Measurements from ENCODE around the gene CHAT. TPM values are rescaled to one million over a fixed set of nuclear protein-coding genes. Genes with fewer than 3 reads are reported as not detected.

CHAT gene
- total and polyA plus RNA-seq, 2 of the 13 experiments (the other 11 are each of a cell fraction or from before 2014, with no cell fraction given) = not detected

GRCh38 chr10:49688920-49689319 is 75.1 kb downstream of the CHAT start (continued):
- TF ChIP-seq ZBTB10 (CRISPR knock-in tag; IDR thresholded peaks at IDR 0.05; ENCODE audit: borderline replicate concordance) = no peak

- no peak overlapping the region for H3K9ac ChIP-seq (ENCODE audit: insufficient read depth, low read depth, low read length)
- ATAC-seq (no peak), FAIRE-seq (no peak), DNase-seq (ENCODE audit: low spot score) (no peak)
- POLR2A ChIA-PET = no interaction called here
- H3K36me3 ChIP-seq (replicated peaks in 1 of 2; ENCODE audit: control insufficient read depth in 1 of 2, insufficient read depth in 2 of 2, low read length in 2 of 2) = no peaks in the 10 kb centered on the region
- H3K4me1 ChIP-seq (ENCODE audit: insufficient read depth, low read length) = no peaks in the 10 kb centered on the region
- 21% methylated on average over 11 of the region's 12 CpGs for WGBS (ENCODE audit: low lambda C conversion rate)
- CTCF ChIA-PET (ENCODE audit: low intra/inter-chr PET ratio, low total read pairs) = no interaction called here
- H3K4me3 ChIP-seq (replicated peaks in 1 of 3; ENCODE audit: insufficient read depth in 1 of 3, low read depth in 2 of 3, low read length in 3 of 3) = no peak overlapping the region
- BruUV-seq (replicated peaks) = no TSS peak
- no peak overlapping the region for H2AFZ ChIP-seq (ENCODE audit: low read length)
- H3K27ac ChIP-seq (ENCODE audit: extremely low read length, insufficient read depth, low read length) = no peak overlapping the region
- peaks cover 9 to 57% of the 10 kb centered on the region in 2 experiments; a peak in 4 of 5 replicates for H3K27me3 ChIP-seq (ENCODE audit: control insufficient read depth in 1 of 2, insufficient read depth in 2 of 2, low read length in 2 of 2)
- no peak overlapping the region for H3K4me2 ChIP-seq (ENCODE audit: low read depth, low read length)
- H3K9me3 ChIP-seq (ENCODE audit: low read length) = no peaks in the 10 kb centered on the region
- intact Hi-C loops (cut with micrococcal nuclease; ENCODE audit: unreplicated experiment) (no loop called here), in situ Hi-C loops (cut with HindIII; ENCODE audit: extremely low pct_ligation_motif_present, low pct_unique_long_range_greater_than_20kb) (no loop called here)
- no peaks in the 10 kb centered on the region for H3K79me2 ChIP-seq (ENCODE audit: insufficient read depth, low read length)
- no peaks in the 10 kb centered on the region for H4K20me1 ChIP-seq (ENCODE audit: insufficient read depth, low read length)
- TF ChIP-seq MXD4 (CRISPR knock-in tag; IDR thresholded peaks at IDR 0.05) (no peak), SRSF9 (IDR thresholded peaks at IDR 0.05; ENCODE audit: borderline replicate concordance, insufficient read depth, low read depth, low read length, poor library complexity, severe bottlenecking) (no peak), TAF1 (CRISPR knock-in tag; IDR thresholded peaks at IDR 0.05) (no peak), BRF2 (CRISPR knock-in tag; IDR thresholded peaks at IDR 0.05) (no peak), ATF1 (CRISPR knock-in tag; IDR thresholded peaks at IDR 0.05) (no peak), SNAPC2 (CRISPR knock-in tag; IDR thresholded peaks at IDR 0.05) (no peak), NFKBIZ (CRISPR knock-in tag; IDR thresholded peaks at IDR 0.05) (no peak), DBP (CRISPR knock-in tag; IDR thresholded peaks at IDR 0.05; ENCODE audit: not compliant biosample characterization) (no peak), TMF1 (CRISPR knock-in tag; IDR thresholded peaks at IDR 0.05; ENCODE audit: low read depth) (no peak), DPF2 (CRISPR knock-in tag; IDR thresholded peaks at IDR 0.05; ENCODE audit: borderline replicate concordance, low read depth) (no peak), TARDBP (CRISPR knock-in tag; IDR thresholded peaks at IDR 0.05) (no peak), ZBTB2 (CRISPR knock-in tag; IDR thresholded peaks at IDR 0.05; ENCODE audit: low read depth) (no peak), FIP1L1 (IDR thresholded peaks at IDR 0.05; ENCODE audit: borderline replicate concordance, insufficient read depth, low read depth, low read length) (no peak), ARHGAP35 (CRISPR knock-in tag; IDR thresholded peaks at IDR 0.05; ENCODE audit: borderline replicate concordance) (no peak)
Observed at GRCh38 chr10:49689882-49690510, 76.2 kb downstream of the CHAT start.

Data from HepG2 (cell line).